Measurements from ENCODE around the gene THUMPD3. TPM values are rescaled to one million over a fixed set of nuclear protein-coding genes. Genes with fewer than 3 reads are reported as not detected.

THUMPD3 gene
- total and polyA plus RNA-seq, 9 of the 15 experiments (the other 6 are each of a cell fraction or from before 2014, with no cell fraction given), result 58.3 to 132 (median 113) TPM

- no peak for TF ChIP-seq RERE (CRISPR knock-in tag; IDR thresholded peaks at IDR 0.05; ENCODE audit: borderline replicate concordance)
- TF ChIP-seq PCBP2 (IDR thresholded peaks at IDR 0.05; ENCODE audit: low read depth, low read length, poor library complexity, severe bottlenecking), result no peak
- peak; percentile 53; the same call in 1 of the 2 replicates for TF ChIP-seq CREB3L1 (IDR thresholded peaks at IDR 0.05; ENCODE audit: borderline replicate concordance, low read depth)
- TF ChIP-seq AFF4 (CRISPR knock-in tag; IDR thresholded peaks at IDR 0.05), result no peak
Measured at GRCh38 chr3:9422712-9423424, 60.0 kb downstream of the THUMPD3 start (continued).
